Right renal cortex interstitium (tissue), 3 donors: ENCODE data around the gene SYNE1. TPM values are rescaled to one million over a fixed set of nuclear protein-coding genes. Genes with fewer than 3 reads are reported as not detected.
A peak's percentile ranks its signal among the peaks of the same experiment; 100 is the strongest.
"Not testable (repeated sequence)": the region's sequence is repeated elsewhere in the genome, so short reads cannot be mapped to it uniquely, and the experiment has no call there.

ENCODE experiments used
- DNase-seq, 3 donors: peaks; one replicate each; pipeline ENCODE4 v3.0.0-alpha.2; 2013; ENCODE audit warnings: low read depth in 3 of 3, low spot score in 2 of 3
- polyA plus RNA-seq, 3 donors: library from polyadenylated mRNA; unstranded; fragments of 120-200 nt; gene quantifications; one replicate each; pipeline ENCODE4 v1.2.1, GENCODE V29; 2013; ENCODE audit not compliant: insufficient read length in 3 of 3

SYNE1 gene
- polyA plus RNA-seq, 3 donors, result 94.6 to 100 (median 99.0) TPM

- DNase-seq, result no peak
These were observed 195.3 kb downstream of the SYNE1 start for GRCh38 chr6:152441902-152442301.

- DNase-seq, result no peak
These were observed 201.3 kb downstream of the SYNE1 start for GRCh38 chr6:152435816-152436215.

- no peak for DNase-seq
These were observed 204.4 kb downstream of the SYNE1 start for GRCh38 chr6:152432758-152433157.

- no peak for DNase-seq
These were observed 209.0 kb downstream of the SYNE1 start for GRCh38 chr6:152428126-152428525.

GRCh38 chr6:152426276-152426675 lies 210.9 kb downstream of the SYNE1 start:
- DNase-seq, result no peak

- no peak for DNase-seq
These were observed 213.7 kb downstream of the SYNE1 start for GRCh38 chr6:152423216-152424103.

GRCh38 chr6:152421496-152421895 lies 215.7 kb downstream of the SYNE1 start:
- not testable (repeated sequence) for DNase-seq

GRCh38 chr6:152420696-152421095 lies 216.5 kb downstream of the SYNE1 start:
- DNase-seq, result no peak

- DNase-seq, result no peak
These were observed 218.6 kb downstream of the SYNE1 start for GRCh38 chr6:152418551-152418950.

GRCh38 chr6:152416652-152417051 lies 220.5 kb downstream of the SYNE1 start:
- DNase-seq, result no peak

GRCh38 chr6:152404936-152405595 lies 232.1 kb downstream of the SYNE1 start:
- DNase-seq, result no peak

- peak in 1 of 3 donors; percentile 6 for DNase-seq
These were observed 232.9 kb downstream of the SYNE1 start for GRCh38 chr6:152404086-152404857.

GRCh38 chr6:152402791-152403190 lies 234.4 kb downstream of the SYNE1 start:
- no peak for DNase-seq

GRCh38 chr6:152401978-152402377 lies 235.2 kb downstream of the SYNE1 start:
- DNase-seq, result no peak

- no peak for DNase-seq
These were observed 237.8 kb downstream of the SYNE1 start for GRCh38 chr6:152399399-152399798.

GRCh38 chr6:152398993-152399392 lies 238.2 kb downstream of the SYNE1 start:
- DNase-seq, result no peak

GRCh38 chr6:152398316-152398715 lies 238.8 kb downstream of the SYNE1 start:
- no peak for DNase-seq

GRCh38 chr6:152394303-152394702 lies 242.9 kb downstream of the SYNE1 start:
- DNase-seq, result no peak

- DNase-seq, result no peak
These were observed 245.8 kb downstream of the SYNE1 start for GRCh38 chr6:152391179-152391880.

GRCh38 chr6:152387091-152387490 lies 250.1 kb downstream of the SYNE1 start:
- no peak for DNase-seq

- DNase-seq, result no peak
These were observed 251.0 kb downstream of the SYNE1 start for GRCh38 chr6:152386131-152386530.
